ENCODE results near the gene CD58.

The CD58 gene

DNA sequence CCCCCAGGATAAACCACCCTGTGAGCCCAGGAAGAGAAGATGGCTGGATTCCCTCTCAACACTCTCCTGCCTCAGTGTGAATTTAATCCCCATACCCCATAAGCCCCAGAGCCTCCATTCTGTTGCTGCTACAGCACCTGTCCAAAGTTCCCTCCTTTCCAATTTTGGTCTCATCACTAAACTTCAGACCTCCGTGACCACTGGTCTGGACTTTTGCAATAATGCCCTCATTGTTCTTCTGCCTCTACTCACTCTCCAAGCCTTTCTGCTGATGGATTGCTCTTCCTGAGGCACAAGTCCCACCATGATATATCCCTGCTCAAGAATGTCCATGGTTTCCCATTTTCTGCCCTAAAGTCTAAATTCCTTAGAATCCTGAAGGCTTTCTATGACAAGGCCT is 83.2 kb downstream of the CD58 start:
- peak overlapping the region; percentile 31 for H3K27ac Mint-ChIP-seq
- H3K36me3 Mint-ChIP-seq: peaks cover 4 to 11% of the 10 kb centered on the region in 2 donors
- H3K9me3 Mint-ChIP-seq: no peaks in the 10 kb centered on the region
- ATAC-seq (replicated peaks) (no peak), DNase-seq (no peak)
- H3K4me1 Mint-ChIP-seq: peaks cover 19 to 24% of the 10 kb centered on the region in 2 donors
- no peaks in the 10 kb centered on the region for H3K27me3 Mint-ChIP-seq
- no peak overlapping the region for H3K4me3 Mint-ChIP-seq

- peaks cover 13 to 21% of the 10 kb centered on the region in 2 donors for H3K4me1 Mint-ChIP-seq
- peaks cover 1 to 7% of the 10 kb centered on the region in 2 donors for H3K36me3 Mint-ChIP-seq
- no peaks in the 10 kb centered on the region for H3K9me3 Mint-ChIP-seq
Observed at GRCh38 chr1:116487031-116487430, 83.8 kb downstream of the CD58 start.

DNA sequence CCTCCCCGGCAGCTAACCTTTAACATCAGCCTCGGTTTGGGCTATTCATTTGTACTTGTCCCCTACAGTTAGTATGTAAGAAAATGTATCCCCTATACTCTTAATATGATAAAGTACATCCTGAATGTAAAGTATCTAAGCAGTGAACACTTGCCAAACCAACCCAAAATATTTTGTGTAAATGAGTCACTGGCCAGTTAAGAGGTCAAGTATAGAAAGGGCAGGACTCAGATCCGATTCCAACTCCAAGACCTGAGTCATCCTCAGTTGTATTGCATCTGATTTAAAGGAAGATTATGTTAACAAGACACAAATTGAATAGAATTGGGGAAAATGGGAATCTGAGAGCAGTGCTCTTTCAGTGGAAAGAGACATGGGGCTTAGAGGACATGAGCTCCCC is 84.4 kb downstream of the CD58 start:
- H3K27me3 Mint-ChIP-seq: no peaks in the 10 kb centered on the region
- peaks cover 1 to 7% of the 10 kb centered on the region in 2 donors for H3K36me3 Mint-ChIP-seq
- ATAC-seq (replicated peaks): no peak
- H3K4me1 Mint-ChIP-seq: peaks cover 11 to 19% of the 10 kb centered on the region in 2 donors
- H3K4me3 Mint-ChIP-seq: no peak overlapping the region
- DNase-seq: no peak
- no peaks in the 10 kb centered on the region for H3K9me3 Mint-ChIP-seq
- no peak overlapping the region for H3K27ac Mint-ChIP-seq

More at GRCh38 chr1:116487031-116487430, 83.8 kb downstream of the CD58 start:
- ATAC-seq (replicated peaks) (no peak), DNase-seq (no peak)
- Mint-ChIP-seq H3K4me3 (no peak overlapping the region), H3K27ac (no peak overlapping the region), H3K27me3 (no peaks in the 10 kb centered on the region)

DNA sequence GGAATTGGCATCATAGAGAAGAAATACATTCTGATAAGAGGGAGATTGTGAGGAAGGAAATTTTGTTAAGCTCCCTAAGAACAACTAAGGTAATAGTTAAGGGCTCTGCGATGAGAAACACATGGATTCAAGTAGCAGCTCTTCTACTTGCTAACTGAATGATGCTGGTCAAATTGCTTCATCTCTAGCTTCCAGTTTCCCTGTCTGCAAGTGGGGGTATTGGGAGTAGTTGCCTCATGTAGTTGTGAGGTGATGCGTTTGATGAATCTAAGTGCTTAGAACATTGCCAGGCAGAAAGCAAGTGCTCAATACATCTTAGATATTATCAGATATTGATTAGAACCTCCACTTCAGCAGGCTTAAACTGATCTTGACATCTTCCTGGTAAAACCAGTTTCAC is 84.8 kb downstream of the CD58 start:
- Mint-ChIP-seq H3K36me3 (peaks cover 1 to 7% of the 10 kb centered on the region in 2 donors), H3K27me3 (no peaks in the 10 kb centered on the region), H3K27ac (peak overlapping the region; percentile 71), H3K4me1 (peaks cover 11 to 19% of the 10 kb centered on the region in 2 donors), H3K9me3 (no peaks in the 10 kb centered on the region), H3K4me3 (no peak overlapping the region)
- DNase-seq (no peak), ATAC-seq (replicated peaks) (no peak)

GRCh38 chr1:116485071-116485735 is 85.6 kb downstream of the CD58 start:
- no peak overlapping the region for H3K27ac Mint-ChIP-seq
- peaks cover 1 to 7% of the 10 kb centered on the region in 2 donors for H3K36me3 Mint-ChIP-seq
- H3K4me3 Mint-ChIP-seq: no peak overlapping the region
- no peaks in the 10 kb centered on the region for H3K9me3 Mint-ChIP-seq
- DNase-seq (peak; percentile 74), ATAC-seq (replicated peaks) (peak; percentile 92 to 95)
- H3K27me3 Mint-ChIP-seq: no peaks in the 10 kb centered on the region
- peaks cover 11 to 15% of the 10 kb centered on the region in 2 donors for H3K4me1 Mint-ChIP-seq

DNA sequence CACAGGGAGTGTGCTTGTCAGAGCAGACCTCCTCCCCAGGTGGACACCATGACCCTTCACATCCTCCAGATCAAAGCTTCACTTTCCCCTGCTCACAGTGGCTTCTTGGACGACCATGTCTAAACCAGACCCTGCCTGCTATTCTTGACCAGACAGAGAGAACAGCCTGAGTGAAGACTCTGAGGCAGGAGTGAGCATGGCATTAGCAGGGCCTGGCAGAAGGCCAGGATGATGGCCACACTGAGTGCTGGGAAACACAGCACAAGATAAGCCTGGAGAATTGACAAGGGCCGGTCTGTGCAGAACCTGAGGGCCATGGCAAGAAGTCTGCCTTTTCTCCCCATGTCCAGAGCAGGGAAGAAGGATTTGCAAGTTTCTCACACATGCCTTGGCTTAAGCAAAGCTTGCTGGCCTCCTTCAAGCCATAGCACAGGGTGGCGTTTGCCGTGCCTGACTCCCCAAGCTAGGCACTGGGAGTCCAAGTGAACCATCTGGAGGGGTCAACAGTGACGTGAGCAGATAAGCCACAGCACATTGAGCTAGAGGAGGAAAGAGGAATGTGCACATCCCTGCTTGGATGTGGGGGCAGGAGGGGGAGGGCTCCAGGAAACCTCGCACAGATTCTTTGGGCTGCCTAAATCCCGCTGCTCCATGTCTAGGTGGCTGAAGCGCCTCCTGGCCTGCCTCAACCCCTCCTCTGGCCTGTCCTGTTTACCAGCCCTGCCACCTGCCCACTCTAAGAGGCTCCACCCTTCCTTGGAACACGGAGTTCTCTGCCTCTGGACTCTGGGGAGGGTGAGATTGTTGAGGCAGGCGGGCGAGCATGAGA is 87.1 kb downstream of the CD58 start:
- DNase-seq: no peak
- Mint-ChIP-seq H3K27me3 (no peaks in the 10 kb centered on the region), H3K4me1 (peaks cover 1 to 7% of the 10 kb centered on the region in 2 donors), H3K36me3 (peaks cover 1 to 7% of the 10 kb centered on the region in 2 donors), H3K4me3 (no peak overlapping the region), H3K27ac (no peak overlapping the region), H3K9me3 (no peaks in the 10 kb centered on the region)
- ATAC-seq (replicated peaks): no peak

DNA sequence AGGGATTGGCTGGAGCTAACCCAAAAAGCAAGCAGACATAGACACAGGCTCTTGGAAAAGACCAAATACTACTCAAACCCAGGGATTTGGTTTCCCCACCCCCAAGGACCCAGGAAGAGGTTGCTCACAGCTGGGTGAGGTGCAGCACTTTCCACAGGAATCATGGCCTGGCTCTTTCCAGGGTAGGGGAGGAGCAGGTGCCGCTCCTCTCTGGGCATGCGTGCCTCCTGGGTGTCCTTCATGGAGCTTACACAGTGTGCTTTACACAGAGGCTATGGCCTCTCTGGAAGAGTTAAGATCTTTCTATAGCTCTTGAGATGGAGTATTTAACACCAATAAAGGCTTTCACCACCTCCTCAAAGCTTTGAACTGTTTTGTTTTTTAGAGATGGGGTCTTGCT is 88.3 kb downstream of the CD58 start:
- no peak overlapping the region for H3K4me3 Mint-ChIP-seq
- H3K27me3 Mint-ChIP-seq: no peaks in the 10 kb centered on the region
- peaks cover 1 to 4% of the 10 kb centered on the region in 2 donors for H3K36me3 Mint-ChIP-seq
- ATAC-seq (replicated peaks): no peak
- H3K27ac Mint-ChIP-seq: no peak overlapping the region
- H3K9me3 Mint-ChIP-seq: no peaks in the 10 kb centered on the region
- DNase-seq: no peak
- peaks cover 0 to 3% of the 10 kb centered on the region in 2 donors for H3K4me1 Mint-ChIP-seq

DNA sequence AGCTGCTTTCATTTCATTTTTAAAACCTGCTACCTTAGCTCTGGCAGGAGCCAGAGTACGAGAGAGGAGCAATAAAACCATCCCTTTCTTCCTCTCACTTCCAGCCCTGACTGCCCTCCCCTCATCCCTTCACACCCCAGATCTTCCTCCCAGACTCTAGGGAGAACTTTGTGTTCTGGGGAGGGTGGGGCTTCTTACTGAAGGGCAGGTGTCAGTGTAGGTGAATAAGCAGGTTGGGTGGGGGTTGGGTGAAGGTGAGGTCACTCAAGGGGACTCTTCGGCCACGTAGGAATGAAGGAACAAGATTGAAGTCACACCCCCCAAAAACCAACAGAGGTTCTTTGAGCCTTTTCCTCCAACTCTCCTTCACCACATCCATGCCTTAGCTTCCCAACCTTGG is 88.9 kb downstream of the CD58 start:
- Mint-ChIP-seq H3K27ac (no peak overlapping the region), H3K36me3 (peaks cover 1 to 4% of the 10 kb centered on the region in 2 donors), H3K4me1 (peaks cover 0 to 3% of the 10 kb centered on the region in 2 donors), H3K9me3 (no peaks in the 10 kb centered on the region), H3K4me3 (no peak overlapping the region), H3K27me3 (no peaks in the 10 kb centered on the region)
- DNase-seq (no peak), ATAC-seq (replicated peaks) (no peak)

DNA sequence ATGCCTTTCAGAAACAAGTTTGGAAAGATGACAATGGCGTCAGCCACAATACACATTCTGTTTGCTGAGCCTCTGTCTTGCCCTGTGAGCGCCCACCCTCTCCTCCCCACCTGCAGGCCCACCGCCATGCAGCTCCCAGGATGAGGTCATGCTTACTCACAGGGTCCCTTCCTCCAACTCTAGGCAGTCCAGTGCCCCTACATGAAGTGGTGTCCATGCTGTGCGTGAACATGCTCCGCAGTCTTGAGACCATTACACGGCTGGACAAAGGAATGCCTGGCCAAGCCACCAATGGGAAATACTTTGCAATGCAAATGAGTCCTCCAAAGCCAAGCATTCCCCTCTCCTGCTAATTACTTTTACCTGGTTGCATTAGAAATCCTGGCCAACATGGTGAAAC is 92.2 kb downstream of the CD58 start:
- no peak overlapping the region for H3K4me3 Mint-ChIP-seq
- H3K36me3 Mint-ChIP-seq: peaks cover 0 to 4% of the 10 kb centered on the region in 2 donors
- ATAC-seq (replicated peaks): no peak
- no peaks in the 10 kb centered on the region for H3K4me1 Mint-ChIP-seq
- DNase-seq: no peak
- H3K27ac Mint-ChIP-seq: no peak overlapping the region
- no peaks in the 10 kb centered on the region for H3K27me3 Mint-ChIP-seq
- no peaks in the 10 kb centered on the region for H3K9me3 Mint-ChIP-seq

- Mint-ChIP-seq H3K9me3 (no peaks in the 10 kb centered on the region), H3K27ac (no peak overlapping the region), H3K27me3 (no peaks in the 10 kb centered on the region), H3K4me1 (no peaks in the 10 kb centered on the region), H3K36me3 (peaks cover 0 to 4% of the 10 kb centered on the region in 2 donors), H3K4me3 (no peak overlapping the region)
- ATAC-seq (replicated peaks): no peak
- no peak for DNase-seq
Observed at GRCh38 chr1:116477429-116477828, 93.4 kb downstream of the CD58 start.

DNA sequence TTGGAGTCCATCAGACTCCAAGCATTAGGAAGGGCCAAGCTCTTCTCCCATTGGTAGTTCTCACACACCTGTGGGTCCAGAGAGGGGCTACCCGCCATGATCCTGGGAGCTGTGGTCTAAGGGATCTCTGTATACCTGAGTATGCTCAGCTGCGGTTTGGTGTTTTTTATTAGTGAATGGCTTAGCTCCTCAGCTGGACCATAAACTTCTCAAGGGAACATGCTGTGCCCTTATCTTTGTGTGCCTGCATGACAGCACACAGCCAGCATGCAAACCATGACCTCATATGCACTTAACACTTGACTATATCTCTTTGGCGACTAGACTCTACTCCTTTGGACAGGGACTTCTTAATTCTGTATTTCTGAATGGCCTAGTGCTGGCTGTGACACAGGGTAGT is 94.5 kb downstream of the CD58 start:
- Mint-ChIP-seq H3K4me3 (no peak overlapping the region), H3K27ac (no peak overlapping the region), H3K27me3 (peaks cover 0 to 10% of the 10 kb centered on the region in 2 donors), H3K4me1 (no peaks in the 10 kb centered on the region), H3K9me3 (no peaks in the 10 kb centered on the region), H3K36me3 (peaks cover 0 to 4% of the 10 kb centered on the region in 2 donors)
- ATAC-seq (replicated peaks) (no peak), DNase-seq (no peak)

GRCh38 chr1:116475850-116476218 is 95.0 kb downstream of the CD58 start:
- Mint-ChIP-seq H3K27me3 (peaks cover 0 to 11% of the 10 kb centered on the region in 2 donors), H3K27ac (no peak overlapping the region), H3K36me3 (peaks cover 0 to 4% of the 10 kb centered on the region in 2 donors), H3K9me3 (no peaks in the 10 kb centered on the region), H3K4me1 (no peaks in the 10 kb centered on the region), H3K4me3 (no peak overlapping the region)
- ATAC-seq (replicated peaks): no peak
- DNase-seq: no peak

DNA sequence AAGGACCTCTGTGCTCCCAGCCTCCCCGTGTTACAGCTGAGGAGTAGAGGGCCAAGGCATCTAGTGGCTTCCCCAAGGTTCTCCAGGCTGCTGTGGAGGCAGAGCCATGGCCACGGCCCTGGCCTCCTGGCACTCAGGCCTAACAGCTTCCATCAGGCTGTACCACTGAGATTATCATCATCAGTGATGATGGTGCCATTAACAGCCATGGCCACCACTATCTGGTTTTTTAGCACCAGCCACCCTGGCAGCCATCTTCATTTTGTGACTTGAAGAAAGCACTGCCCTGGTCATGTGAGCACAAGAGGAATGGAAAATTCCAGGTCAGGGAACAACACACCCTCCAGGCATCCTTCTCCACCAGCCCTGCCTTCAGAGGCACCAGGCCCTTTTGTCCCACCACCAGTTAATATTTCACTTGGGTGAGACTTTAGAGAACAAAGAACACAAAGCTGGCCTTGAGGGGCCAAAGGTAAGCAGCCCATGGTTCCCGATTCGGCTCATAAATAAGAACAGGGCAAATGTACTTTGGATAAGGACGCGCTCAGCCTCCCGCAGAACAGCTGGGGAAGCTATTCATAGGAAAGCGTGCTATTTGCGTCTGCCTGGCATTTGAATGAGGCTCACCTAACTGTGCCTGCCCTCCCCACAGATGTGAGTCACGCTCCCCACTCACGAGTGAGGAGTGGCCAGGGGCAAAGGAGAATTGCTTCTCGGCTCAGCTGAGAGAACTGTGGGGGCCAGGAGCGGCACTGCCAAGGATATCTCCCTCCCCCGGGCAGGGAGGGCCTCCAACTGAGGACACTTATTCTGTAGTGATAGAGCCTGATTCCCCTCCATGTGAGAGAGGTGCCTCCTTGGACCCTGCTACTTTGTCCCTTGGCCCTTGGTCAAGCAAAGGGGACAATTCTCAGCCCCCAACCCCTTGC is 95.6 kb downstream of the CD58 start:
- ATAC-seq (replicated peaks) (no peak), DNase-seq (no peak)
- peaks cover 0 to 11% of the 10 kb centered on the region in 2 donors for H3K27me3 Mint-ChIP-seq
- H3K9me3 Mint-ChIP-seq: no peaks in the 10 kb centered on the region
- no peaks in the 10 kb centered on the region for H3K4me1 Mint-ChIP-seq
- peaks cover 0 to 4% of the 10 kb centered on the region in 2 donors for H3K36me3 Mint-ChIP-seq
- no peak overlapping the region for H3K4me3 Mint-ChIP-seq
- H3K27ac Mint-ChIP-seq: no peak overlapping the region

DNA sequence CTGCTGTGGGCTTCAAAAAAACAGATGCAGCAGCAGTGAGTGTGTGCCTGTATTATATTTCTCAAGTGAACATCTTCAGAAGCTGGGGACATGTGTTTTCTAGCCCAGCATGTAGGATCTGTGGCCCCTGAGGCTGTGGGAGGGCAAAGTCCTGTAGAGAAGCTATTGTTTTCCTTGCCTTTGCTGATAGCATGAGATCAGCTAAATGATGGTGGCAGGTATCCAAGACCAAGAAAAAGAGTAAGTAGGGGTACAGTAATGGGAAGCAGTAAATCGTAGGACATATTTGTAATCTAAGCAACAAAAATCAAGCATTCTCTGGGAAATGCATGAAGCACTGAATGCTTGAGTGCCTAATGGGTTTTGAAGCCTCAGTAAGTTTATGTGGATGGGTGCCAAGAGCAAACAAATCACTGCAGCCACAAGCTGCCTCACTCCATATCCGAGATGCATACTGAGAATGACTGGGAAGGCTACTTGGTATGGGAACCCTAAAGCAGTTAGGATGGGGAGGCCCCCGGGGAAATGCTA is 98.3 kb downstream of the CD58 start:
- no peaks in the 10 kb centered on the region for H3K9me3 Mint-ChIP-seq
- H3K36me3 Mint-ChIP-seq: no peaks in the 10 kb centered on the region
- no peak for ATAC-seq (replicated peaks)
- no peak overlapping the region for H3K27ac Mint-ChIP-seq
- H3K4me3 Mint-ChIP-seq: no peak overlapping the region
- H3K27me3 Mint-ChIP-seq: peaks cover 0 to 11% of the 10 kb centered on the region in 2 donors
- no peaks in the 10 kb centered on the region for H3K4me1 Mint-ChIP-seq
- DNase-seq: no peak

All from stimulated activated naive B cell treated with anti-CD40 and anti-IgM and Interleukin-4, amounts not matched to agents 10 μg/mL and 1 μg/mL and 100 μg/mL, for 72 hours (primary cell).